HAP-1 (cell line): ENCODE results near the gene PRM2.

Source experiments
- DNase-seq, 2 experiments: peaks; one replicate each; pipeline ENCODE4 v3.0.0-alpha.2; 2016 to 2020; ENCODE audit warnings: low spot score in 2 of 2
- H3K27me3 ChIP-seq: fragments of 250-450 bp; sonication (Bioruptor Pico); 2 replicates; pipeline ENCODE4 v1.5.1; 2020; ENCODE audit warnings: low read depth, mild to moderate bottlenecking, moderate library complexity
- H3K36me3 ChIP-seq: fragments of 250-450 bp; sonication (Bioruptor Pico); replicated peaks from 2 replicates; pipeline ENCODE4 v1.5.1; 2020; ENCODE audit warnings: mild to moderate bottlenecking
- H3K4me1 ChIP-seq: fragments of 250-450 bp; sonication (Bioruptor Pico); 2 replicates; pipeline ENCODE4 v1.5.1; 2020; ENCODE audit warnings: mild to moderate bottlenecking
- H3K4me3 ChIP-seq: fragments of 250-450 bp; sonication (Bioruptor Pico); 2 replicates; pipeline ENCODE4 v1.5.1; 2020; ENCODE audit warnings: mild to moderate bottlenecking, moderate library complexity
- H3K9me3 ChIP-seq: fragments of 250-450 bp; sonication (Bioruptor Pico); 2 replicates; pipeline ENCODE4 v1.5.1; 2020; ENCODE audit warnings: mild to moderate bottlenecking, moderate library complexity
- in situ Hi-C: fragments of 300-500 bp; cut with MboI; formaldehyde crosslinking; loops from 3 replicates; pipeline ENCODE4 v1.14.3; 2020; ENCODE audit warnings: low sequenced_read_pairs, inconsistent platforms, mixed read lengths

The PRM2 gene

DNA sequence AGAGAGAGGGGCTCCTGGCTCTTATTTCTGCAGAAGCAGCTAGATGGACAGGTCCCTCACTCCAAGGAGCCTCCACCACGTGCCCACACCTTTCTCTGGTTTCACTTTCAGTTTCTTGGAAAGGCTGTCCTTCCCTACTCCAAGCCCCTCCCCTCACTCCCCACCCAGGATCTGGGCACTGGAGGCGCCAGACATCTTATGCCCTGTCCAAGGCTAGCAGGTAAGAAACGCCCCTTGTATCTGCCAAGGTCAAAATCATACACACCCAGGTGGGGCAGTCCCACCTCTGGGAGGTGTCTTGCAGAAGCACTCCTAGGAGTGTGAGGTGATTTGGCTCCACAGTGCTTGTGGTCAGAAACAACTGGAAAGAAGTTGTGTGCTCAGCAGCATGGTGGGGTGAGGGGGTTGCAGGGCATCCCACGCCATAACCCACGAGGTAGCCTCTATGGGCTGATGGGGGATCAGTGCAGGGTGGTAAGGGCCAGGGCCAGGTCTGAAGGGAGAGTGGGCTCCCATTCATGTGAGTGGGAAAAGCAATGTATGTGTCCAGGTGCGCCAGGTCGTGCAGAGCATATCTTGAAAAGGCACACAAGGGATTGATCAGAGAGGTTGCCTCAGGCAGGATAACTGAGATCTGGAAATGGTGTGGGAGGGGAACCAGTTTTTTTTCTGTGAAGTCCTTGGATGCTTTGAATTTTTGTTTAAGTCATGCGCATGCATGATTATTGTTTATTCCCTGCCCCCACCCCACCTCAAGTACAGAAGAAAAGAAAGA, 36.6 kb upstream of the PRM2 start:
- peak overlapping the region; percentile 10 for H3K4me3 ChIP-seq
- H3K27me3 ChIP-seq: no peaks in the 10 kb centered on the region
- in situ Hi-C loops: no loop called here
- DNase-seq: peak; percentile 70 to 76
- H3K9me3 ChIP-seq: no peaks in the 10 kb centered on the region
- H3K4me1 ChIP-seq: peaks cover 31% of the 10 kb centered on the region
- H3K36me3 ChIP-seq: no peaks in the 10 kb centered on the region

DNA sequence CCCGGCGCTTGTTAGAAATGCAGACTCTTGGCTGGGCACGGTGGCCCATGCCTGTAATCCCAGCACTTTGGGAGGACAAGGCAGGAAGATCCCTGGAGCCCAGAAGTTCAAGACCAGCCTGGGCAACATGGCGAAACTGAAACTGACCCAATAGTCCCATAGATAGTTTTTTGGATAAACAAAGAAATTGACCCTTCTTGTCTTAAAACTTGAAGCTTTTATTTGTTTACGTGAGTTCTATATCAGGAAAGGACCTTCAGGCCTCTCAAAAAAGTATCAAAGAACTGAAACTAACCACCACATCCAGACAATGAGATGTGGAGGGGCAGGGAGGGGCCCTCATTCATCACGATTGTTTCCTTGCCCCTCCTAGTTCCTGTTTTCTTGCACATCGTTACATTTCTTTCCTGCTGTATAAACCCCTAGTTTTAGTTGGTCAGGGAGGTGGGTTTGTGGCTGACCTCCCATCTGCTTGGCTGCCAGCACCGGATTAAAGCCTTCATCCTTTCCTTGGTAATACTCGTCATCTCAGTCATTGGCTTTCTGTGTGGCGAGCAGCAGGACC, 34.8 kb upstream of the PRM2 start:
- in situ Hi-C loops: no loop called here
- no peak overlapping the region for H3K4me3 ChIP-seq
- DNase-seq: no peak

DNA sequence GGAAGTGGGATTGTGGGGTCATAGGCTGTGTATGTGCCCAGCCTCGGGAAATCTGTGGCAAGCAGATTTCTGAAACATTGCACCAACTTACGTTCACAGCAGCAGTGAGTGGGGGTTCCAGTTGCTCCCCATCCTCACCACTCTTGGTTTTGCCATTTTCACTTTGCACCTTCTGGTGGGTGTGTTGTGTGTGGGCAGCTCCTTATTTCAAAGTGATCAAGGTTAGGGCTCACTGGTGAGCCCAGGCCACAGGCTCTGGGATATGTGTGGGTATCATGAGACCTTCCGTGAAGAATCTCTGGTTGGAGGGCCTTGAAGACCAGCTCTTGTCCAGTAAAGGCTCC, 34.3 kb upstream of the PRM2 start:
- in situ Hi-C loops: no loop called here
- H3K4me3 ChIP-seq: no peak overlapping the region

More for the DNA sequence above, 34.8 kb upstream of the PRM2 start:
- H3K36me3 ChIP-seq: no peaks in the 10 kb centered on the region
- H3K4me1 ChIP-seq: peaks cover 31% of the 10 kb centered on the region
- H3K27me3 ChIP-seq: no peaks in the 10 kb centered on the region
- H3K9me3 ChIP-seq: no peaks in the 10 kb centered on the region

DNA sequence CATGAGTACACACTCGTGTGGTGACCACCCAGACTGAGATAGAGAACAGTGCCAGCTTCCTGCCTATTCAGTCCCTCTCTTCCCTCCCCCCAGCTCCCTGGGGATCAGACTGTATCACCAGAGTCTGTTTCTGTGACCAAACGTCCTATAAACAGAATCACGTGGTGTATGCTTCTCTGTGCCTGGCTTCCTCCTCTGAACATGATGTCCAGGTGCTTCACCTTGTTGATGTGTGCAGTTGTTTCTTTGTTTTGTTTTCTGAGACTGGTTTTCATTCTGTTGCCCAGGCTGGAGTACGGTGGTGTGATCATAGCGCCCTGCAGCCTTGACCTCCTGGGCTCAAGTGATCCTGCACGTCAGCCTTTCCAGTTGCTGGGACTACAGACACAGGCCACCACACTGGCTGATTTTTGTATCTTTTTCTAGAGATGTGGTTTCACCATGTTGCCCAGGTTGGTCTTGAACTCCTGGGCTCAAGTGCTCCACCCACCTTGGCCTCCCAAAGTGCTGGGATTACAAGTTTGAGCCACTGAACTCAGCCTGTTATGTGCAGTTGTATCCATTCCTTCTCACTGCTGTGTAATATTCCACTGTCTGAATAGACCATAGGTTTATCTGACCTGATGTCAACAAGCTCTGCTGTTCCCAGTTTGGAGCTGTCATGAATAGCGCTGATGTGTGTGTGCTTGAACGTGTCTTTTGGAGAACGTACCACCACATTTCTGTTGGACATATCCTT, 33.8 kb upstream of the PRM2 start:
- DNase-seq: no peak
- no peaks in the 10 kb centered on the region for H3K27me3 ChIP-seq
- no peaks in the 10 kb centered on the region for H3K9me3 ChIP-seq
- peaks cover 26% of the 10 kb centered on the region for H3K4me1 ChIP-seq
- no peaks in the 10 kb centered on the region for H3K36me3 ChIP-seq
- in situ Hi-C loops: no loop called here
- H3K4me3 ChIP-seq: no peak overlapping the region

More for the DNA sequence above, 34.3 kb upstream of the PRM2 start:
- no peak for DNase-seq
- Histone ChIP-seq H3K9me3 (no peaks in the 10 kb centered on the region), H3K36me3 (no peaks in the 10 kb centered on the region), H3K4me1 (peaks cover 29% of the 10 kb centered on the region), H3K27me3 (no peaks in the 10 kb centered on the region)

DNA sequence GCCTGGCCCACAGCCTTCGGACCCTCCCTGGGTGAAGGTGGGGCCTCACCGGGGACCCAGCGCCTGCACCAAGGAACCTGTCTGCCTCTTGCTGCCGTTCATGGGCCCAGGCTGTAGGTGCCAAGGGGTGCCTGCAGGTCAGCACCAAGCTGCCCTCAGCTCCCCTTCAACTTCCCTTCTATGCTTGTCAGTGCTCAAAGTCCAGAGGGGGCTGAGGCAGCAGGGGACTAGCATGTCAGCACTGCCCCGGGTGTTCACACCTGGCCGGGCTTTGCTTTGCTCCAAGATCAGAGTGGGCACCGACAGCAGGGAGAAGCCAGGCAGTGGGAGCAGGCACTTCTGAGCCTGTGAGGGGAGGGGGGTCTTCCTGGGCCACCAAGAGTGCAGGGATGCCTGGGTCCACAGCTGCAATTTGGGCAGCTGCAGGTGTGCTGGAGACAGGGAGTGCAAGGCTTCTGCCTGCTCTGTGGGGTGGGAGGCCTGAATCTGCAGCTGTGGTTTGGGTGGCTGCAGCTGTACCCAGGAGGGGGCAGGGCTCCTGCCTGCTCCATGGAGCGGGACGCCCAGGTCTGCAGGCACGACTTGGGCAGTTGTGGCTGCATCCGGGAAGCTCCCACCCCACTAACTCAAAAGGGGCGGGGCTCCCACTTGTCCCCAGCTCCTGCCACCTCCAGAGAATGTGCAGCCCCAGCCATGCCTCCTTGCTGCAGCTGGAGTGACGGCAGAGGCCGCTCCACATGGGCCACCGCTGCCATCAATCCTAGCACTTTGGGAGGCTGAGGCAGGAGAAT, 32.4 kb upstream of the PRM2 start:
- Histone ChIP-seq H3K4me3 (no peak overlapping the region), H3K27me3 (no peaks in the 10 kb centered on the region), H3K4me1 (peaks cover 17% of the 10 kb centered on the region), H3K9me3 (no peaks in the 10 kb centered on the region), H3K36me3 (no peaks in the 10 kb centered on the region)
- DNase-seq: peak in 1 of 2 experiments; percentile 37
- in situ Hi-C loops: no loop called here

DNA sequence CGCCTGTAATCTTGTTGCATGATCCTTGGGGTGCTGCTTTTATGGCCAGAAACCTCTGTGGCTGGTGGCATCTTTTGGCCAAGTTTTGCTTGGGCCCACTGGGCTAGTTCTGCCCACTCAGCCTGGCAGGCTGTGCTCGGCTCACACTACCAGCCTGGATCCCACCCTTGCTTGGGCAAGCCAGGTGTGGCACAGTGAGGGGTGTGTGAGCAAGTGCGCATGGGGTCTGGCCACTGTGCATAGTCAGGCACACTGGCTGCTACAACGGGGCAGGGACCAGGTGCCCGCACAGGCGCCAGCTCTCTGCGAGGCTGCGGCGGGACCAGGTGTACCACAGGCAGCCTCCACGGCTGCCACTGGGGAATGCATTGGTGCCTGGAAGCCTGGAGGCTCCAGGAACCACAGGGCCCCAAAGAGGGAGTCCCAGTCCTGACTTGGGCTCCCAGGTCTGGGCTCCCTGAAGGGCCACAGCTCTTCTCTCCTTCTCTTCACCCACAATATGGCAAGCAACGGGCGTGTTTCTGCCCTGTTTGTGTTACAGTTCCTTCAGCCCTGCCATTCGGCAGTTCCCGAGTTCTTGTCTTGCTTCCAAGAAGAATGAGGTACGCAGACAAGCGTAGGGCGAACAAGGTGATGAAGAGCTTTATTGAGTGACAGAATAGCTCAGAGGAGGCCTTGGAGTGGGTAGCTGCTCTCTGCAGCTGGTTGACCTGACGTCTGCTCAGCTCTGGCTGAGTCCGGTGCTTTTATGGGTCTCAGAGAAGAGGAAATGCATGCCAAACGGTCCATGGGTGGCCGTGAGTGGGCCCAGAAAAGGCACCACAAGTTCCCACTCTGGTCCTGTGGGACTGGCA, 31.6 kb upstream of the PRM2 start:
- no peaks in the 10 kb centered on the region for H3K36me3 ChIP-seq
- H3K9me3 ChIP-seq: no peaks in the 10 kb centered on the region
- H3K27me3 ChIP-seq: no peaks in the 10 kb centered on the region
- H3K4me3 ChIP-seq: no peak overlapping the region
- in situ Hi-C loops: no loop called here
- peaks cover 9% of the 10 kb centered on the region for H3K4me1 ChIP-seq
- no peak for DNase-seq

DNA sequence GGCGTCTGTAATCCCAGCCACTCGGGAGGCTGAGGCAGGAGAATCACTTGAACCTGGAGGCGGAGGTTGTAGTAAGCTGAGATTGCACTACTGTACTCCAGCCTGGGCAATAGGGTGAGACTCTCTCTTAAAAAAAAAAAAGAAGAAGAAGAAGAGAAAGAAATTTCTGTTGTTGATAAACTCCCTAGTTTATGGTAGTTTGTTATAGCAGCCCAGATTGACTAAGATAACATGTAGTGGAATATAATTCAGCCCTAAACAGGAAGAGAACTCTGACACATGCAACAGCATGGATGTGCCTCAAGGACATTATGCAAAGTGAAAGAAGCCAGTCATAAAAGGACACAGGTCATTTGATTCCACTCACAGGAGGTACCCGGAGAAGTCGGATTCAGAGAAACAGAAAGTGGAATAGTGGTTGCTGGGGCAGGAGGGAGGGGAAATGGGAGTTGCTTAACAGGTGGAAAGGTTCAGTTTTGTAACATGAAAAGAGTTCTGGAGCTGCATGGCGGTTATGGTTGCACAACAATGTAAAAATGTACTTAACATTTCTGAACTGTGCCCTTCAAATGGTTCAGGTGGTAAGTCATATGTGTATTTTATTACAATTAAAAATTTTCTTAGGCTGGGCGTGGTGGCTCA, 30.8 kb upstream of the PRM2 start:
- no peak for DNase-seq
- in situ Hi-C loops: no loop called here
- peaks cover 3% of the 10 kb centered on the region; the same call in 1 of the 2 replicates for H3K4me1 ChIP-seq
- H3K36me3 ChIP-seq: no peaks in the 10 kb centered on the region
- no peaks in the 10 kb centered on the region for H3K27me3 ChIP-seq
- H3K9me3 ChIP-seq: no peaks in the 10 kb centered on the region
- no peak overlapping the region for H3K4me3 ChIP-seq

DNA sequence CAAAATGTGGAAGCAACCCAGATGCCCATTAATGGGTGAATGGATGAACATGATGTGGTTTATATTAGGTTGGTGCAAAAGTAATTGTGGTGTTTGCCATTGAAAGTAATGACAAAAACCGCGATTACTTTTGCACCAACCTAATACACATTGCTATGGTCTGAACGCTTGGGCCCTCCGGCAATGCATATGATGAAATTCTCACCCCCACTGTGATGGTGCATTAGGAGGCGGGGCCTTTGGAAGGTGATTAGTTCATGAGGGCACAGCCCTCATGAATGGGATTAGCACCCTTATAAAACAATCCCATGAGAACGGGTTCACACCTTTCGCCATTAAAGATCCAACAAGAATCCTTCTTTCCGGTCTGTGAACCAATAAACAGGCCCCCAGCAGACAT, 30.1 kb upstream of the PRM2 start:
- in situ Hi-C loops: no loop called here
- Histone ChIP-seq H3K4me3 (no peak overlapping the region), H3K9me3 (no peaks in the 10 kb centered on the region), H3K4me1 (peaks cover 3% of the 10 kb centered on the region; the same call in 1 of the 2 replicates), H3K27me3 (no peaks in the 10 kb centered on the region), H3K36me3 (no peaks in the 10 kb centered on the region)
- no peak for DNase-seq

DNA sequence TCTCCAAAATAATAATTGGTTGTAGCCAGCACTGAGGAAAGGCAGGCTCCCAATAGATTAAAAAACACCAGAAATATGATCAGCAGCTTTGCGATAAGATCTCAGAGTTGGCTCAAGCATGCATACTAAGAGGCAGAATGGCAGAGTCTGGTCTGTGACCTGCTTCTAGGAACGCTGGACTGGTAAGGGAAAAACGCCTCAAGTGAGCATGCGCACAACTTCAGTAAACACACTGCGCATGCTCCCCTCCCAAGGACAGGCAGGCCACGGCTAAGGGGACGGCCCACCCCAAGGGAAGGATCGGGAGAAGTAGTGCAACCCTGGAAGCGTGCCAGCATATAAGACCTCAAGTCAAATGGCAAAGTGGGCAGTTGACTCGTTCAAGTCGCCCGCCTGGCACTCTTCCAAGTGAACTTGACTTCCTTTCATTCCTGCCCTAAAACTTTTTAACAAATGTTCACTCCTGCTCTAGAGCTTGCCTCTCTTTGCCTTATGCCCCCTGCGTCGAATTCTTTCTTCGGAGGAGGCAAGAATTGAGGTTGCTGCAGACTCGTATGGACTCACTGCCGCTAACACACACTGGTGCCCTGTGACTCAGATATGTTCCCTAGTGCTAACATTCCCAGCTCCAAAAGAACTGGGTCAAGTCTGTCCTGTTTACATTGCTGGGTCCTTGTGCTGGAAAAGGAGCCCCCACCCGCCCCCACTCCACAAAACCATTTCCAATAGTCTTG, 27.3 kb upstream of the PRM2 start:
- no peaks in the 10 kb centered on the region for H3K27me3 ChIP-seq
- H3K4me3 ChIP-seq: no peak overlapping the region
- H3K4me1 ChIP-seq: peaks cover 4% of the 10 kb centered on the region
- H3K36me3 ChIP-seq: no peaks in the 10 kb centered on the region
- no peaks in the 10 kb centered on the region for H3K9me3 ChIP-seq
- no peak for DNase-seq
- in situ Hi-C loops: no loop called here

DNA sequence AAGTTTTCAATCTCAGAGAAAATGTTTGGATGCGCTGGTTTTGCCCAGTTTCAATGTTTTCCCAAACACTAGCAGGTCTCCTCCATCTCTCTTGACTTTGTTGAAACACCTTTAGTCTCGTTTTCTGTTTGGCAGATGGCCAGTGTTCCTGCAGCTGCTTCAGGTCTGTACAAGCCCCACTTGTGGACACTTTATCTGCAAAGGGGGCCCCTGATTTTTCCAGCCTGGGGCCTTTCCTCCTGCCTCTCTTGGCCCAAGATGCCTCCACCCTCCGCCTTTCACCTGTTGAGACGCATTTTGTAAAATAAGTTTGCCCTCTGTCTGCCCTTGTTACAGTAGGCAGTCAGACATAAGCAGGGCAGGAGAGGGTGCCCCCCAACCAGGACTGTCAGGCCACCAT, 26.7 kb upstream of the PRM2 start:
- DNase-seq: no peak
- no peaks in the 10 kb centered on the region for H3K9me3 ChIP-seq
- no peaks in the 10 kb centered on the region for H3K36me3 ChIP-seq
- in situ Hi-C loops: no loop called here
- peaks cover 5% of the 10 kb centered on the region for H3K4me1 ChIP-seq
- H3K27me3 ChIP-seq: no peaks in the 10 kb centered on the region
- no peak overlapping the region for H3K4me3 ChIP-seq

DNA sequence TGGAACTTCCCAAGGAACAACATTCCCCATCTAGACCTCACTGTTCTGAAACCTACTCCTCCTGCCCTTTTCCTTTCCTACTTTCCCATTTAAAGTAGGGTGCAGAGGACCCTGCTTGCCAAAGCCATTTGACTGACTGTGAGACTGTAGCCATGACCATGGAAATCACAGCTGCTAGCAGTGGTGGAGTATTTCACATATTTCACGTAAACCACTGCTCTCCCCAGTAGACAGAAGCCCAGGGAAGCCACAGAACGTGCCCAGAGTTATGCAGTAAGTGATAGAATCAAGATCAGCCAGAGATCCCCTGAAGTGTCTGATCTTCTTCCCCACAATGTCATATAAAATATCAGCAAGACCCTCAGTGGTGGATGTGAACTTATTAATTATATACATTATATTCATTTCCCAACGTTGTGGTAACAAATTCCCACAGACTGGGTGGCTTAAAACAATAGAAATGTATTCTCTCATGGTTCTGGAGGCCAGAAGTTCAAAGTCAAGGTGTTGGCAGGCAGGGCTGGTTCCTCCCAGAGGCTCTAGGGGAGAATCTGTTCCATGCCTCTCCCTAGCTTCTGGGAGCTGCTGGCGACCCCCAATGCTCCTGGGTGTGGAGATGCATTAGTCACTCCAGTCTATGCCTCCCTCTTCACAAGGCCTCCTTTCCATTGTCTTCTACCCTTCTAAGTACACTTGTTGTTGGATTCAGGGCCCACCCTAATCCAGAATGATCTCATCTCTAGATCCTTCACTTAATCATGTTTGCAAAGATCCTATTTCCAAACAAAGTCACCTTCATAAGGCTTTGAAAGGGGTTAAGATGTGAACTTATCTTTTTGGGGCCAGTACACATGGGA, 25.6 kb upstream of the PRM2 start:
- no peak for DNase-seq
- no peaks in the 10 kb centered on the region for H3K9me3 ChIP-seq
- H3K27me3 ChIP-seq: no peaks in the 10 kb centered on the region
- H3K4me3 ChIP-seq: no peak overlapping the region
- peaks cover 5% of the 10 kb centered on the region for H3K4me1 ChIP-seq
- H3K36me3 ChIP-seq: no peaks in the 10 kb centered on the region
- in situ Hi-C loops: no loop called here

DNA sequence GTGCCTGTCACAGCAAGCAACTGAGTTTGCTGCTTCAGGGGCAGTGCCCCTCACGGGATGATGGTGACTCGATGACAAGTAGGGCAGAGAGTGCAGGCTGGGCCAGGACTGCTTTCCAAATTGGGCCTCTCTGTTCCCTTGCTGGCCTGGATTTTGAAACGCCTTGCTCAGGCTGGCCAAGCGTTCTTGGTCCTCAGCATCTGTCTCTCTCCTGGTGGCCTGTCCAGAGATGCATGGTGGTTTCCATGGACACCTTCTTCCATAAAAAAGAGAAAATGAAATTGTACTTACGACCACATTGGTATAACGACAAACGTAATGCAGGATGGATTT, 24.2 kb upstream of the PRM2 start:
- H3K4me1 ChIP-seq: peaks cover 5% of the 10 kb centered on the region
- no peak overlapping the region for H3K4me3 ChIP-seq
- no peak for DNase-seq
- H3K9me3 ChIP-seq: no peaks in the 10 kb centered on the region
- H3K36me3 ChIP-seq: no peaks in the 10 kb centered on the region
- H3K27me3 ChIP-seq: no peaks in the 10 kb centered on the region
- in situ Hi-C loops: no loop called here
